C1 segment of cervical spinal cord (tissue), 14 donors: Measurements from ENCODE around the gene C15orf61.

ENCODE experiments used
- DNase-seq, 14 donors: peaks; one replicate each; lab custom pipeline; 2025; lab: John Stamatoyannopoulos, UW

C15orf61 gene

DNA sequence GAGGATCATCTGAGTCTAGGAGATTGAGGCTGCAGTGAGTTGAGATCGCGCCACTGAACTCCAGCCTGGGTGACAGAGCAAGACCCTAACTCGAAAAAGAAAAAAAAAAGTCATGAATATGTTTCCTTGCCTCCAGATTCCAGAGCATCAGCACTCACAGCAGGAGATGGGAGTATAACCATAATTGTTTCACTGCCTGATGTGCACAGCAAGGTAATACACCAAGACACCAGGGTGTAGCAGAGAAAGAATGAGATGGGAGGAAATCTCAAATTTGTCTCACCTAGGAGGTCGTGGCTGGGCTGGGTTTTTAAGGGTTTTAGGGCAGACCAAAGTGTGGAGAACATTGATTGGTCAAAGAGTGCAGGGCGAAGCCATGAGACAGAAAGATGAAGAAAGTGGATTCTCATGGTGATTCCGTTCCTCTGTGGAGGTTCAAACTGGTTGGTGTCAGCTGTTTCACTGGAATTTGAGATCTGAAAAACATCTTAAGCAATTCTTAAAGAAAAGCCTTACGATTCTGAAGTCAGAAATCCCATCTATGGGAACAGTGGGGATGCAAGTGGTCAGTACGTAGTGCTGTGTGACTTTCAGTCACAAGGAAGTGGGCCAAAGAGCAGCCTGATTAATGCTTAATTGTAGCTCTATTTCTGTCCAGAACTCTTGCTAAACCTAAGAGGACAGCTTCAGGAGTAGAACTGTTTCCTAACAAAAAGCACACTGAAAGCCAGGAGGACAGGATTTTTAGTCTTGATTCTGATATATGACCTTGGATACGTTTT is 7.8 kb upstream of the C15orf61 start:
- DNase-seq, result no peak

DNA sequence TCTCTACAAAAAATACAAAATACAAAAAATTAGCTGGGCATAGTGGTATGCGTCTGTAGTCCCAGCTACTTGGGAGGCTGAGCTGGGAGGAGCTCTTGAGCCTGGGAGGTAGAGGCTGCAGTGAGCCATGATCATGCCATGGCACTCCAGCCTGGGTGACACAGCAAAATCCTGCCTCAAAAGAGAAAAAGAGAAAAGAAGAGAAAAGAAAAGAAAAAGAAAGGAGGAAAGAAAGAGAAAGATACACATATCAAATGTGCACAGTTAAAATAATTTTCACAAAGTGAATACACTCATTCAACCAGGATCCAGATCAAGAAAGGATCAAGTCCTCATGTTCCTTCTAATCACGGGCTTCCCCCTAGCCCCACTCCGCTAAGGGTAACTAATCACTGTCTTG is 5.8 kb upstream of the C15orf61 start:
- no peak for DNase-seq

DNA sequence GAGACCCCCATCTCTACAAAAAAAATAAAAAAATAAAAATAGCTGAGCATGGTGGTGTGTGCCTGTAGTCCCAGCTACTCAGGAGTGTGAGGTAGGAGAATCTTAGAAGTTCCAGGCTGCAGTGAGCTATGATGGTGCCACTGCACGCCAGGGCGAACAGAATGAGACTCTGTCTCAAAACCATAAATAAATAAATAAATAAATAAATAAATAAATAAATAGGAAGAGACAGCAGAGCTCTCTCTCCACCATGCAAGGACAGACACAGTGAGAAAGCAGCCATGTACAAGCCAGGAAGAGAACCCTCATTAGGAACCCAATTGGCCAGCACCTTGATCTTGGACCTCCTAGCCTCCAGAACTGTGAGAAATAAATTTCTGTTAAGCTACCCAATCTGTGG is 5.4 kb upstream of the C15orf61 start:
- DNase-seq, result no peak

DNA sequence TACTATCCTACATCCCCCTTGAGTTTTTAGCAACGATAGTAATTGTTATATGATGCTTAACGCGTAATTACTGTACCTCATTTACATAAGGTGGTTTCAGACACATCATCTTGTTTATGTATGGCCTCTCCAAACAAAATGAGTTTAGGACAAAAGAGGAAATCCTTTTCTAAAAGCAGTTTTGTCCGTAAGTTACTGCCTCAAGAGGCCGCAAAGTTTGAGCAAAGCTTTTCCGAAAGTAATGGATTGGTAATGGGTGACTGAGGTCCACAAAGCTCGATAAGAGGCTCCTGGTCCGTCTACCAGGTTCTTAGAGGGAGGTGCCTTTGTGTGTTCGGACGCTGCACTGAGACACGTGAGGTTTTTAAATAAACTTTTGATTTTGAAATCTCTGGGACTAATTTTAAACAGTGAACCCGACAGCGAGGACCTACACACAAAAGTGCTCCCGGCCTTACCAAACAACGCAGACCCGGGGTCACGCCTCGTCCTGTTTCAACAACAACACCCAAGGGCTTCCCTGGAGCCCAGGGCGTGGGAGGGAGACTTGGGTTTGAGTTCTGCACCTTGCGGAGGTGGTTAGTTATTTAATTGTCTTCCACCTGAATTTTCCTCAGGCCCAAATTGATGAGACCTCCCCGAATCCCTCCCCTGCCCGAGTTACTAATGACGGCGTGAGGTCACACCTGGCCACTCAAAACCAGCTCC is 456 bp upstream of the C15orf61 start:
- peak in 1 of 14 donors; percentile 50 for DNase-seq

DNA sequence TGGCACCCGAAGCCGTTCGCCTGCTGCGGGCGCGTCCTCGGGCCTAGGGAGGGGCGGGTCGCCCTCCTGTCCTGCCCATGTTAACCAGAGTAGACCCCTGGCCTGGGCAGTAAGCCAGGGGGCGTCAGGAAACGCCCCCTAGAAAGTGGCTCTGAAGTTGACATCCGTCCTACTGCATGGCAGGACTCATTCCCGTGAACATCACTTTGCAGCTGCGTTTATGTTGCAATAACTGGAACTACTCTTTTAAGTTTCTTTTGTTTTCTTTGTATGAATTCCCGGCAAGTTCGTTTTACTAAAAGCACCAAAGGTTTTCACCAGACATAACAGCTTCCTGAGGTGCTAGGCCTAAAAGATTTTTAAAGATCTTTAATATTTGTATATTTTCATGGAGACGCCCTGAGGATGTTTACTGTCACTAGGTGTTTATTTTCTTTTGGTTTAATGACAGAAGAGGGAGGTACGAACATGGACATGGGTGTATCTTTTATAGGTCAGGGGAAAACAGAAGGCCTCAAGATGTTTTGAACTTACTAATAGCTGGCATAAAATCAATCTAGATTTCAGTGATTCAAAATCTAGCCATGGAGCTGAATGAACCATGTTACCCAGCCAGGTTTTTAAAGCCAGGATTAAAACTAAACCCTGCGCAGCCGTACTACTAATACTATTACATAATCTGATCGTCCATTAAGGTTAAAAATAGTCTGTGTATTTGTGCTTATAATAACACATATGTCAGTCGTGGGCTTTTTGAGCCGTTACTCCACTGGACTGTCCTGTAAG is 1.0 kb downstream of the C15orf61 start:
- DNase-seq, result peak in 2 of 14 donors; percentile 48 to 73

DNA sequence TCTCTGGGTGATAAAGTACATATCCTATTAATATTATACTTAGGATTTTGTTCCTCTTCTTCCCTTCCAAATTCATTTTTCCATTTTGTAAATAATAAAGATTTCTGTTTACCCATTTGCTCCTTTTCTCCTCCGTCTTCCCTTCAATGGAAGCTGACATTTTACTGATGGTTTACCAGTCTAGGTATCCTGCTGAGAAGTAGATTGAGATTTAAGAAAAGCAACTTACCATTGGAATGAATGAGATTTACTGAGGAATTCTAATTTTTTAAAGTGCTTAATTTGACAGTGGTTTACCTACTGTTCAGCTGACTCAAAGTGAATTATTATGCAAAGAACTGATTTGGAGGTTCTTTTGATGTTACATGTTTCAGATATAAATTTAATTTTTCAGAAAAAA is 2.4 kb downstream of the C15orf61 start:
- DNase-seq, result no peak

DNA sequence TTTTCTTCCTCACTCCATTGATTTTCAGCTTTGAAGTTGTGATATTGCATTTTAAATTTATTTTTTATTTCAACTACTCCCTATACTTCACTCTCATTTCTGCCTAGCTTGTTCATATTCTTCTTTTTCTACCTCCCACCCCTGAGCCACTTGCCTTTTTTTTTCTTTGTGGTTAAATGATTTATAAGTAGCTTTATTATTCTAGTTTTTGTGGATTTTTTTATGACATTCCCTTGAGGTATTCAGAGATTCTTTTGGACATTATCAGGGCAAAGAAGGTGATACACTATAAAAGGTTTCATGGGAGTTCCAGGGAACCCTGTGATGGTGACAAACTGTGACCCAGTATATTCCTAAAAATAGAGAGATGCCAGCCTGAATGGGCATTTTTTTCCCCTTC is 3.3 kb downstream of the C15orf61 start:
- no peak for DNase-seq

DNA sequence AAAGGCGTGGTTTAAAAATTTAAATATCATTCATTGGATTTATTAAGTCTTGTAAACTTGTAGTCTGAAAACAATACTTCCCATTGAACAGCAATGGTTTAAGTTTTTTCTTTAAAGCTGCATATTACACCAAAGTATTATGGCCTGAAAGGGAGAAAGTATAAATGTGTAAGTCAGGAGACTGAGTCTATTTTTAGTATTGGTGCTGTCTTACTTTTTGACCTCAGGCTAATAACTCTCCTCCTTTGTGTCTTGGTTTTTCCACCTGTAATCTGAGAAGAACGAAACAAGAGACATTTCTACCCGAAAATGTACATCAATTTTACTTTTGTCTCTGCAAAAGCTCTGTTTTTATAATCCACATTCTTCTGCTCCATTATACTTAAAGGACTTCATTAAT is 7.6 kb downstream of the C15orf61 start:
- no peak for DNase-seq

DNA sequence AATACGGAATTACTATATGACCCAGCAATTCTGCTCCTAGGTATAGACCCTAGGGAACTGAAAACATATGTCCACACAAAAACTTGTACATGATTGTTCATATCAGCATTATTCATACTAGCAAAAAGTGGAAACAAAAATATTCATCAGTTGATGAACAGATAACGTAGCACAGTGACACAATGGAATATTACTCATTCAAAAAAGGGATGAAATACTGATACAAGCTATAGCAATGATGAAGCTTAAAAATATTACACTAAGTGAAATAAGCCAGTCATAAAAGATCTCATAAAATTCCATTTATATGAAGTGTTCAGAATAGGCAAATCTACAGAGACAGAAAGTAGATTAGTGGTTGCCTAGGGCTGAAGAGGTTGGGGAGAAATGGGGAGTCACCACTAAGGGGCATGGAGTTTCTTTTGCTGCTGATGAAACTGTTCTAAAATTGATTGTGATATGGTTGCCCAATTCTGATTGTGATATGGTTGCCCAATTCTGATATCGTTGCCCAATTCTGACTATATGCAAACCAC is 10.5 kb downstream of the C15orf61 start:
- no peak for DNase-seq

DNA sequence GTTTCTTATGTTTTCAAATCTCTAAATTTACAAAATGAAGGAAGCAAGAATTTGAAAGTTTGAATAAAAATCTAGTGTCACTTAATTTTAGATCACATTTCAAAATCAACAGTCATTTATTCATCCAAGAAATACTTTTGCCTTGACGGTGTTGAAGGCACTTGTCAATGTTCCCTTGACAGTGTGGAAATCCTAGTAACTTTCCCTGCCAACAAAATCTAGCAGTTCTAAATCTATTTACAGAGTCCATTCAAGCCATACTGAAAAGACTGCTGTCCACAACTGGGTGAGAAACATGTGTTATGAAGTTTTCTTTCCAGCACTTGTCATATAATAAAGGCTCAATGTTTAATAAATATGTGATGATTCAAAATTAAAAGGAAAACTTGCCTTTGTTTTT is 12.9 kb downstream of the C15orf61 start:
- DNase-seq, result no peak

DNA sequence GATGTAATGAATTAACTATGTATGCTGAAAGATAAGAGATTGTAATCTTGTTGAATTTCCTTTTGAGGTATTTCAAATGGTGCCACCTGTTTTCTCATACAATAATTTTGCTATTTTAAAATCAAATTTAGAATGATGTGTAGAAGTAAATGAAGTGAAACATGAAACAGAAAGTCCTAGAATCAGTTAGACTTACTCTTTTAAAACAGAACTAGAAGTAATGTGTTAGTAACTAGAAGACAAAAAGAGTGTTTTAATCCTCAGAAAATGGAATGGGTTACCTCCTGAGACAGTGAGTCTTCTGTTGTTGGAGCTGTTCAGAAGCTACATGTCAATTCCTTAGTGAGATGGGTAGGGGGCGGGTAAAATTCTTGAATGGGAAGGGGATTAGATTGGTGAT is 13.4 kb downstream of the C15orf61 start:
- DNase-seq, result no peak

DNA sequence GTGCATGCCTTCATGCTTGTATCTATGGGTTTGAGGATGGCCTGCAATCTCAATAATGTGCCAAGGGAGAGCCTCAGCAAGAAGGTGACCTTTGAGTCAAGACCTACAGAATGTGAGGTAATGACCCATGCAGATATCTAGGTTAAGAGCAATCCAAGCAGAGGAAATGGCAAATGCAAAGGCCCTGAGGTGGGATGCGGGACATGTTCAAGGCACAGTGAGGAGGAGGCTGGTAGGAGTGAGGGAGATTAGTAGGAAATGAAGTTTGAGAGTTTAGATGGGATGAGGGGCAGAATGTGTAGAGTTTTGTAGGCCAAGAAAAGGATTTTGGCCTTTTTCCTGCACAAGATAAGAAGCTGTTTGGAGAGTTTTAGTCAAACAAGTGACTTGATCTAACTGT is 16.8 kb downstream of the C15orf61 start:
- no peak for DNase-seq

DNA sequence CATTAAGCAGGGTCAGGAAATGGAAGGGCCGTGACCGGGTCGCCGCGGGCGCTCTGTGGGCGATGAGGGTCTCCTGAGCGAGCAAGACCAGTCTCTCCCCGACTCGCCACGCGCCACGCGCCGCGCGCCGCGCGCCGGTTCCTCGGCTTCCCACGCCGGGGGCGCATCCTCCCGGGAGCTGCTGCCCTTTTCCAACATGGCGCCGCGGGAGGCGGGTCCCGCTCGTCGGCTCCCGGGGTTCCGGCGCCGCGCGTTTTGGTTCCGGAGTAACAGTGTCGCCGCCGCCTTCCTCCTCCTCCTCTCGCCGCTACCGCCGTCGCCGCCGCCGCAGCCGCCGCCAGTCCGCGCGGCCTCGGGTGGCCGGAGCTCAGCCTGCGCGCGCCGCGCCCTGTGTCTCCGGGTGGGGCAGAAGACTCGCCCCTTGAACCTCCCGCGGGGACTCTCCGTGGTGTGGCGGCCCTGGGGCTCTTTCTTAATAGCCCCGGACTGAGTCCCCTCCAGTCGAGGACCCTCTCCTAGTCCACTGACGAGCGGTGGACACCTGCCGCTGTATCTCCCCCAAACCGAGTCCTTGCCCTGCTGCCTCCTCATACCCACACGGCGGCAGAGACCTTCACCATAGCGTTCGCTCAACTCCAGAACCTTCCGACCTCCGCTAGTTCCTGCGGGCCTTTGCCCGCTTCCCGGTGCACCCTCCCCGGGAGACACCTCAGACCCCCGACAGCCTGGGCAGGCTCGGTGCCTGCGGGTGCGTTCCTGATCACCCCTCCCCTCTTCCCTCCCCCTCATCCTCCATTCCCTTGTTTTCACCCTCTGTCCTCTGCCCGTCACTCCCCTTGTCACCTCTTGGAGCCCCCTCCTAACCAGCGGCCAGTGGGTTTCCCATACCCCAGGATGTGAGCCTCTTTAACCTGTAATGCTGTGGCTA is 21.8 kb downstream of the C15orf61 start, which contains the start of gene MAP2K5:
Gene MAP2K5 (plus strand): TSS at position 284 of the 928 bp plus-strand sequence. CDS start 633 bp downstream, at position 917.
- peak; percentile 21 to 90 (median 76) for DNase-seq

DNA sequence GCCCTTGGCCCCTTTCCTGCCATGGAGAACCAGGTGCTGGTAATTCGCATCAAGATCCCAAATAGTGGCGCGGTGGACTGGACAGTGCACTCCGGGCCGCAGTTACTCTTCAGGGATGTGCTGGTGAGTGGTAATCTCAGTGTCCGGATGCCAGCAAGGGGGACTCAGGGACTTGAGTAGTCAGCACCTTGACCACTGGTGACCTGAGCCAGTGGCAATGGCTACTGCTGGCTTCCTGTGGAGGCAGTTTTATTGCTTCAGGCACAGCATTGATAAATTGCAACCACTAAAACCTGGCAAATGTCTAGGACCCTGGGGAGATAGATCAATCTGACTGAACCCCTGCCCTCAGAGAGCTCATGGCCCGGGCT is 22.4 kb downstream of the C15orf61 start:
- peak in 7 of 14 donors; percentile 11 to 55 (median 26) for DNase-seq

DNA sequence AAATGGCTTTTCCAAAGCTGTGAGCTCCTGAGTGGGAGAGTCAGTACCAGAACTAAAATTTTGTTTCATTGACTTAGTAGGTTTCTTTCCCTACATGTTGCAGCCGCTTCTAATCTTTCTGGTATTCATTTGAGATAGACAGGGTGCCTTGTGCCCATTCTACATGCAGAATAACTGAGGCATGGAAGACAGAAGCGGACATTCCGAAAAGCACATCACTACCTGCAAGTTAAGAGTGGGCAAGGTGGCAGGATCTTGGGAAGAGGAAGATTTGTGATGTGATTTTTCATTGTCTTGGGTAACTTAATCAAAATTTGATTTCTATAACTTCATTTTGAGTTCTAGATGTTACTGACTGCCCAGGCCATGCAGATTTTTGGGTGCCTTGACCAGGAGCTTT is 23.5 kb downstream of the C15orf61 start:
- DNase-seq, result no peak

DNA sequence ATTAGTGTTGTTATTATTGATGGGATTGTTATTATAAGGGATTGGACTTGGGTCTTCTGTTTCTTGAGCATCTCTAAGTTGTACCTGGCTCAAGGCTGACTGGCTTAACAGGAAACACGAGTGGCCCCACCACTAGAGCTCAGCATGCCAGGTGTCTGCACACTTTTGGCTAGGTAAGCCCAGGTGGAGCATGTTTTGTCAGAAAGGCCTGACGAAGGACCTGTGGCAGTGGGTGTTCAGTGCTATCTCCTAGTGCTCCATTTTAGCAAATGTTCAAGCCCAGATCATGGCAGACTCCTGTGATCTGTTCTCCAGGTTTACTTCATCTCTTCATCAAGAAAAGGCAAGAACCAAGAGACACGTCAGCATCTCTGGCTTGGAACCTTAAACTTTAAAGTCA is 24.9 kb downstream of the C15orf61 start:
- no peak for DNase-seq

DNA sequence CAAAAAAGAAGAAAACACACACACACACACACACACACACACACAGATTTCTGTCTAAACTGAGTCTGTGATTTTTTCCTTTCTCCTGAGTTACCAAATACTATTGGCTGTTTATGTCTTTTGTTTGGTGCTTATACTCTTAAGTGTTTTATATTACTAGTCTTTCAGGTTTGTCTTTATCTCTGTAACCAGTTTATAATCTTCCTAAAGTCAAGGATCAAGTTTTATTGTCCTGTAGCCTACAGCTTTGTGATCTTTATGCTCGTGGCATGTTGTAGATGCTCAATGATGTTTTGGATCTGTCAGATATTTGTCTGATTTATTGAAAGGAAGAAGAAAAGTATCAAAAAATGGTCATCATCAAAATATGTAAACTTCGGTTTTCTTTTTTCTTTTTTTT is 26.1 kb downstream of the C15orf61 start:
- no peak for DNase-seq

DNA sequence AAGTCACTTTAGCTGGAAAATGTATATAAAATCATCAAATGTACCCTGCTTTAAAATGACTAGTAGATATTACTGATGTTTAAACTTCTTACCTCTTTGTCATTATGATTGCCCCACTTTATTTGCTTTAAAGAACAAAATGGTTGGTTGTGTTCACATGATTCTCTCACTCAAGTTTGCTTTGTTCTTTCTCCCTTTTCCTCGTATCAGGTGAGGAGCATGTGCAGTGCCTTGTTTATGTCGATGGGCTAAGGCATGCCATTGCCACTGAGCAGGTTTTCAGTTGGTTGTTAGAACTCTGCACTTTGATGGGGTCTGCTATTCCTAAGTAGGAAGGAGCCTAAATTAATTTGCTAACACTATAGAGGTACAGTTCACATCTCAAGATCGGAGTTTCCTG is 26.9 kb downstream of the C15orf61 start:
- no peak for DNase-seq

DNA sequence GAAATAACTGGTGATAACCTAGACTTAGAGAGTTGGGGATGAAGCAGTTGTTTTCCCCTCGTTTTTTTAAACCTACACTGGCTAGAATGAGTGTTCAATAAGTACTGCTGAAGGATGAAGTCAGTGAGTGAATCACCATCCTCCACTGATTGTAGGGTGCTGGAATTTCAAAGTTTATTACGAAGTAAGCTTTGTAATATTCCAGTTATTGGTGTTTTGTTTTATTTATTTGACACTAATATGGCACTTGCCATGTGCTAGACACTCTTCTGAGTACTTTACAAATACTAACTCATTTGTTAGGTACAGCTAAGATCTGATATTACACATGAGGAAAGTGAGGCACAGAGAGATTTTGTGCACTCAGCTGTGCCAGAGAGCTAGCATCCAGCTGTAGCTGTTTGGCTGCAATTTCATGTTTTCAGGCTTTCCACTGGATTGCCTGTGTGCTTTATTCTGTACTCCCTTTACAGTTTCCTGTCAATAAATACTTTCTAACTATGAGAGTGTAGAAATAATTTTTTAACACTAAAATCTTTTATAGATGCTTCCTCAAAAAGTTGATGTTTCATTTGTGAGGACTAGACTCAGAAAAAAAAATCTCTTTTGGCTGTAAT is 27.4 kb downstream of the C15orf61 start:
- DNase-seq, result peak in 1 of 14 donors; percentile 2

DNA sequence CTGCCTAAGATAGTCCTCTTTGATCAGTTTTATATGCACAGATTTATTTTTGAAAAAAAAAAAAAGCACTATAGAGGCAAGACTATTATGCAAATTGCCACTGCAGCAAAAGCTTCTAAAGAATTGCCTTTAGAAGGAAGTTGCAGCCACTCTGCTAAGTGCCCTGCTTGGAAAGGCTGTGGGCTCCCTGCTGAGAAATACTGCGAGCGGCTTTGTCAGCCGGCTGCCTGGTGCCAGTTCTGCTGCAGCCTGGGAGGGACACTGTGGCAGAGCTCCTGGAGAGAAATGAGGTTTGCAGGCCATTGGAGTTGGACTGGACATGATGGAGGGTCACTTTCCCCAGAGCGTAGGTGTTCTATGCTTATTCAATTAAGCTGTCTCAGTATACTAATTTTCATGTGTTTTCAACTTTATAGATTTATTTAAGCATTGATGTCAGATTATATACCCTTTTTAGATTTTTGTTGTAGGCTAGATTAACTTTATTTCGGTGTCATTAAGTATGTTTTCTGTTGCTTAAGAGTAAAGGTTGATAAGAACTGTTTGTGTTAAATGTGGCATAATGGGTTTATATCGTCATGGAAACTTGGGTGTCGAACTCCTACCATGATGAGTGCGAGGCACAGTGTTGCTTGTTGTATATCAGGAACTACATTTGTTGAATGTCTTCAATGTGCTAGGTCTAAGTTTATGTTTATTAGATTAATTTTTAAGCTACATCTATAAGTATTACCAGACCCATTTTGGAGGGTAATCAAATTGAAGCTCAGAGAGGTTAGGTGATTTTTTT is 28.1 kb downstream of the C15orf61 start:
- peak in 12 of 14 donors; percentile 12 to 77 (median 40) for DNase-seq
